Measurements from ENCODE around the gene SLC9A9. TPM values are rescaled to one million over a fixed set of nuclear protein-coding genes. Genes with fewer than 3 reads are reported as not detected.

SLC9A9 gene
- total and polyA plus RNA-seq, 4 donors = 3.3 to 15.0 (median 6.1) TPM

DNA sequence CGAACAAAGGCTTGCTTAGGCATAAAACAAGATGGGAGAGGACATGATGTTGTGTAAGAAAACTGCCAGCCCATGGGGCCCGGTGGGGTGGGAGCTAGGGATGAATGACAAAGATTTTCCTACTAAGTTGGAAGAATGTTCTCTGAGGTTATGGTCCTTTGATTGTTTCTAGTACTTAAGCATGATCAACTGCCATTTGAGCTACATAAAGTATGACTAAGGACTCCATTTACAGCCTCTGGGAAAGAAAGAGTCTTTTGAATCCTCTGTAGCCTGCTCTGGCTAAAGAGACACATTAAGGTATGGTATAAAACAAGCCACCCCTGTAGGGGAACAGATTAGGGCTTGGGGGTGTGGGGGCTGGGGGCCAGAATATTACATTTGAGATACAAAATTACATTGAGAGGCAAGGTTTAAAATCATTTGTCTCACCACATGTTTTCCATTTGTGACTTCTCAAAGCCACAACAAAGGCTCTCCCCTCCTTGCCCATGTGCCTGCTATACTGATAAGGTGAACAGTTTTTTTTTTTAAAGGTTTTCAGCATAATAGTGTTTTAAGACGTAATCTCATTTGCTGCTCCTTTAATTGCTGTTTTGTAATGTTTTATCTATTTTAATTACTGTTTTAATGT lies 405.3 kb downstream of the SLC9A9 start:
- H3K4me3 ChIP-seq (ENCODE audit: low read depth in 1 of 3, low read length in 3 of 3) = no peak overlapping the region
- H3K27me3 ChIP-seq (ENCODE audit: control insufficient read depth in 4 of 4, insufficient read depth in 4 of 4, low read length in 3 of 4) = no peaks in the 10 kb centered on the region
- H3K9ac ChIP-seq (ENCODE audit: low read depth in 1 of 2, low read length in 2 of 2) = no peak overlapping the region
- DNase-seq (ENCODE audit: low spot score) = no peak
- WGBS = 86% methylated on average over 3 of the region's 3 CpGs
- H3K4me1 ChIP-seq (ENCODE audit: control insufficient read depth in 4 of 4, insufficient read depth in 4 of 4, low read length in 3 of 4) = peaks cover 0 to 4% (median 0%) of the 10 kb centered on the region in 4 donors
- TF ChIP-seq RAD21 (IDR thresholded peaks at IDR 0.05) = no peak
- TF ChIP-seq EGR1 (IDR thresholded peaks at IDR 0.05; ENCODE audit: low read depth in 2 of 2) = no peak
- no peak for TF ChIP-seq NR2F2 (IDR thresholded peaks at IDR 0.05)
- TF ChIP-seq, protein P1, sequence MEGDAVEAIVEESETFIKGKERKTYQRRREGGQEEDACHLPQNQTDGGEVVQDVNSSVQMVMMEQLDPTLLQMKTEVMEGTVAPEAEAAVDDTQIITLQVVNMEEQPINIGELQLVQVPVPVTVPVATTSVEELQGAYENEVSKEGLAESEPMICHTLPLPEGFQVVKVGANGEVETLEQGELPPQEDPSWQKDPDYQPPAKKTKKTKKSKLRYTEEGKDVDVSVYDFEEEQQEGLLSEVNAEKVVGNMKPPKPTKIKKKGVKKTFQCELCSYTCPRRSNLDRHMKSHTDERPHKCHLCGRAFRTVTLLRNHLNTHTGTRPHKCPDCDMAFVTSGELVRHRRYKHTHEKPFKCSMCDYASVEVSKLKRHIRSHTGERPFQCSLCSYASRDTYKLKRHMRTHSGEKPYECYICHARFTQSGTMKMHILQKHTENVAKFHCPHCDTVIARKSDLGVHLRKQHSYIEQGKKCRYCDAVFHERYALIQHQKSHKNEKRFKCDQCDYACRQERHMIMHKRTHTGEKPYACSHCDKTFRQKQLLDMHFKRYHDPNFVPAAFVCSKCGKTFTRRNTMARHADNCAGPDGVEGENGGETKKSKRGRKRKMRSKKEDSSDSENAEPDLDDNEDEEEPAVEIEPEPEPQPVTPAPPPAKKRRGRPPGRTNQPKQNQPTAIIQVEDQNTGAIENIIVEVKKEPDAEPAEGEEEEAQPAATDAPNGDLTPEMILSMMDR (IDR thresholded peaks at IDR 0.05; ENCODE audit: low read depth, low read length, missing input control) = no peak
- TF ChIP-seq, protein P2, sequence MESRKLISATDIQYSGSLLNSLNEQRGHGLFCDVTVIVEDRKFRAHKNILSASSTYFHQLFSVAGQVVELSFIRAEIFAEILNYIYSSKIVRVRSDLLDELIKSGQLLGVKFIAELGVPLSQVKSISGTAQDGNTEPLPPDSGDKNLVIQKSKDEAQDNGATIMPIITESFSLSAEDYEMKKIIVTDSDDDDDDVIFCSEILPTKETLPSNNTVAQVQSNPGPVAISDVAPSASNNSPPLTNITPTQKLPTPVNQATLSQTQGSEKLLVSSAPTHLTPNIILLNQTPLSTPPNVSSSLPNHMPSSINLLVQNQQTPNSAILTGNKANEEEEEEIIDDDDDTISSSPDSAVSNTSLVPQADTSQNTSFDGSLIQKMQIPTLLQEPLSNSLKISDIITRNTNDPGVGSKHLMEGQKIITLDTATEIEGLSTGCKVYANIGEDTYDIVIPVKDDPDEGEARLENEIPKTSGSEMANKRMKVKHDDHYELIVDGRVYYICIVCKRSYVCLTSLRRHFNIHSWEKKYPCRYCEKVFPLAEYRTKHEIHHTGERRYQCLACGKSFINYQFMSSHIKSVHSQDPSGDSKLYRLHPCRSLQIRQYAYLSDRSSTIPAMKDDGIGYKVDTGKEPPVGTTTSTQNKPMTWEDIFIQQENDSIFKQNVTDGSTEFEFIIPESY (IDR thresholded peaks at IDR 0.05) = no peak
- TF ChIP-seq HNF4A (conservative IDR thresholded peaks at IDR 0.05) = no peak
- H3K27ac ChIP-seq (ENCODE audit: low read depth in 1 of 2, low read length in 2 of 2) = no peak overlapping the region
- no peaks in the 10 kb centered on the region for H3K36me3 ChIP-seq (ENCODE audit: control insufficient read depth in 4 of 4, insufficient read depth in 3 of 4, low read depth in 1 of 4, low read length in 3 of 4)
- H3K9me3 ChIP-seq (ENCODE audit: control insufficient read depth in 4 of 4, low read length in 3 of 4) = no peaks in the 10 kb centered on the region

DNA sequence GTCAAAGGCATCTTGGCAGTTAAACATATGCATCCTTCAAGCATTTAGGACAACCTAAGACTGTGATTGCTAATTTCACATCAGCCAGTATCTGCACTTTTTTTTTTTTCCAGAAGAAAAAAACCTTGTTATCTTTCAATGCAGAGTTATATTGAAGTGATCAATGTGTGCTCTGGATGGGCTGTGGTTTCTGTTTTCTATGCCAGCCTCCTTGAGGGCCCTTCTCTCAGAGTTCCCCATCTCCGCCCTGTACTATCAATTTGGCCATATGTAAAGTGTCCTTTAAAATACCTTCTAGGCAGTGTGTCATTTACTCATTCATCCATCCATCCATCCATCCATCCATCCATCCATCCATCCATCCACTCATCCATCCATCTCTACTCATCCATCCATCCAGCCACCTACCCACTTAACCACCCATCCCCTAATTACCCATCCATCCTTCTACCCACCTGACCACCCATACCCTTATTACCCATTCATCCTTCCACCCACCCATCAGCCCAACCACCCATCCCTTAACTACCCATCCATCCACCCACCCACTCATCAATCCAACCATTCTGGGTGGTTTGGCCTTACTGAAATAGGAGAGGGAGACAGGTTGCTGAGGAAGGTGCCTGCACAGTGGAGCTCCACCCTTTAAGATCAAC lies 406.6 kb downstream of the SLC9A9 start:
- no peak for TF ChIP-seq NR2F2 (IDR thresholded peaks at IDR 0.05)
- no peak for TF ChIP-seq EGR1 (IDR thresholded peaks at IDR 0.05; ENCODE audit: low read depth in 2 of 2)
- TF ChIP-seq, protein P3, sequence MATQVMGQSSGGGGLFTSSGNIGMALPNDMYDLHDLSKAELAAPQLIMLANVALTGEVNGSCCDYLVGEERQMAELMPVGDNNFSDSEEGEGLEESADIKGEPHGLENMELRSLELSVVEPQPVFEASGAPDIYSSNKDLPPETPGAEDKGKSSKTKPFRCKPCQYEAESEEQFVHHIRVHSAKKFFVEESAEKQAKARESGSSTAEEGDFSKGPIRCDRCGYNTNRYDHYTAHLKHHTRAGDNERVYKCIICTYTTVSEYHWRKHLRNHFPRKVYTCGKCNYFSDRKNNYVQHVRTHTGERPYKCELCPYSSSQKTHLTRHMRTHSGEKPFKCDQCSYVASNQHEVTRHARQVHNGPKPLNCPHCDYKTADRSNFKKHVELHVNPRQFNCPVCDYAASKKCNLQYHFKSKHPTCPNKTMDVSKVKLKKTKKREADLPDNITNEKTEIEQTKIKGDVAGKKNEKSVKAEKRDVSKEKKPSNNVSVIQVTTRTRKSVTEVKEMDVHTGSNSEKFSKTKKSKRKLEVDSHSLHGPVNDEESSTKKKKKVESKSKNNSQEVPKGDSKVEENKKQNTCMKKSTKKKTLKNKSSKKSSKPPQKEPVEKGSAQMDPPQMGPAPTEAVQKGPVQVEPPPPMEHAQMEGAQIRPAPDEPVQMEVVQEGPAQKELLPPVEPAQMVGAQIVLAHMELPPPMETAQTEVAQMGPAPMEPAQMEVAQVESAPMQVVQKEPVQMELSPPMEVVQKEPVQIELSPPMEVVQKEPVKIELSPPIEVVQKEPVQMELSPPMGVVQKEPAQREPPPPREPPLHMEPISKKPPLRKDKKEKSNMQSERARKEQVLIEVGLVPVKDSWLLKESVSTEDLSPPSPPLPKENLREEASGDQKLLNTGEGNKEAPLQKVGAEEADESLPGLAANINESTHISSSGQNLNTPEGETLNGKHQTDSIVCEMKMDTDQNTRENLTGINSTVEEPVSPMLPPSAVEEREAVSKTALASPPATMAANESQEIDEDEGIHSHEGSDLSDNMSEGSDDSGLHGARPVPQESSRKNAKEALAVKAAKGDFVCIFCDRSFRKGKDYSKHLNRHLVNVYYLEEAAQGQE (IDR thresholded peaks at IDR 0.05) = no peak
- no peak for TF ChIP-seq RXRA (IDR thresholded peaks at IDR 0.05)
- TF ChIP-seq, protein P2 (IDR thresholded peaks at IDR 0.05) = no peak
- TF ChIP-seq YY1 (IDR thresholded peaks at IDR 0.05) = no peak
- TF ChIP-seq JUND (IDR thresholded peaks at IDR 0.05) = no peak
- TF ChIP-seq GABPA (IDR thresholded peaks at IDR 0.05 in 1 of 2, conservative IDR thresholded peaks at IDR 0.05 in 1 of 2) = no peak
- TF ChIP-seq, protein P4, sequence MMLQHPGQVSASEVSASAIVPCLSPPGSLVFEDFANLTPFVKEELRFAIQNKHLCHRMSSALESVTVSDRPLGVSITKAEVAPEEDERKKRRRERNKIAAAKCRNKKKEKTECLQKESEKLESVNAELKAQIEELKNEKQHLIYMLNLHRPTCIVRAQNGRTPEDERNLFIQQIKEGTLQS (IDR thresholded peaks at IDR 0.05) = no peak
- H3K36me3 ChIP-seq (ENCODE audit: control insufficient read depth in 4 of 4, insufficient read depth in 3 of 4, low read depth in 1 of 4, low read length in 3 of 4) = no peaks in the 10 kb centered on the region
- no peak overlapping the region for H3K27ac ChIP-seq (ENCODE audit: low read depth in 1 of 2, low read length in 2 of 2)

More for the DNA sequence above, 406.6 kb downstream of the SLC9A9 start:
- Histone ChIP-seq H3K4me1 (ENCODE audit: control insufficient read depth in 4 of 4, insufficient read depth in 4 of 4, low read length in 3 of 4) (peaks cover 0 to 4% (median 0%) of the 10 kb centered on the region in 4 donors), H3K27me3 (ENCODE audit: control insufficient read depth in 4 of 4, insufficient read depth in 4 of 4, low read length in 3 of 4) (no peaks in the 10 kb centered on the region), H3K9me3 (ENCODE audit: control insufficient read depth in 4 of 4, low read length in 3 of 4) (no peaks in the 10 kb centered on the region), H3K9ac (ENCODE audit: low read depth in 1 of 2, low read length in 2 of 2) (no peak overlapping the region), H3K4me3 (ENCODE audit: low read depth in 1 of 3, low read length in 3 of 3) (no peak overlapping the region)
- WGBS = 81% methylated on average over 1 of the region's 1 CpG
- DNase-seq (ENCODE audit: low spot score) = no peak
